ENCODE measurements around the gene FANCM.

DNA sequence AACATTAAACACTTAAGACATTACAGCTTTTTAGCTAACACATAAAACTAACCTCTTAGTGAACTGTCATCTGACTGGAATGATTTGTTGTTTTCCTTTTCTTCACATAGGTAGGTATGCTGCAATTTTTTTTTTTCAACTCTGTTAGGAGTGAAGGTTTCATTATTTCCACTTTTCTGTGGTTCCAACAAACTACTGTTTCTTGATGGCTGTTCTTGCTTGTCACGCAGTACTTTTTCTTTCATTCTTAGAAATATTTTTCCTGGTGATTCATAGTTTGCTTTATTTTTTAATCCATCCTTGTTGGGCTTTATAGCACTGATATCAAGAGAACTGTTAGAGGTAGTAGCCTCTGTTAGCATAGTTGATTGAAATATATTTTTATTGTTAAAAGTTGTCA lies 111.0 kb downstream of the FANCM start:
- TF ChIP-seq, protein P1, sequence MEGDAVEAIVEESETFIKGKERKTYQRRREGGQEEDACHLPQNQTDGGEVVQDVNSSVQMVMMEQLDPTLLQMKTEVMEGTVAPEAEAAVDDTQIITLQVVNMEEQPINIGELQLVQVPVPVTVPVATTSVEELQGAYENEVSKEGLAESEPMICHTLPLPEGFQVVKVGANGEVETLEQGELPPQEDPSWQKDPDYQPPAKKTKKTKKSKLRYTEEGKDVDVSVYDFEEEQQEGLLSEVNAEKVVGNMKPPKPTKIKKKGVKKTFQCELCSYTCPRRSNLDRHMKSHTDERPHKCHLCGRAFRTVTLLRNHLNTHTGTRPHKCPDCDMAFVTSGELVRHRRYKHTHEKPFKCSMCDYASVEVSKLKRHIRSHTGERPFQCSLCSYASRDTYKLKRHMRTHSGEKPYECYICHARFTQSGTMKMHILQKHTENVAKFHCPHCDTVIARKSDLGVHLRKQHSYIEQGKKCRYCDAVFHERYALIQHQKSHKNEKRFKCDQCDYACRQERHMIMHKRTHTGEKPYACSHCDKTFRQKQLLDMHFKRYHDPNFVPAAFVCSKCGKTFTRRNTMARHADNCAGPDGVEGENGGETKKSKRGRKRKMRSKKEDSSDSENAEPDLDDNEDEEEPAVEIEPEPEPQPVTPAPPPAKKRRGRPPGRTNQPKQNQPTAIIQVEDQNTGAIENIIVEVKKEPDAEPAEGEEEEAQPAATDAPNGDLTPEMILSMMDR (tag by site-specific recombination; IDR thresholded peaks at IDR 0.05) = no peak
- TF ChIP-seq ZNF133 (tag by site-specific recombination; IDR thresholded peaks at IDR 0.05) (no peak), ZBTB21 (tag by site-specific recombination; IDR thresholded peaks at IDR 0.05) (no peak), RBAK (tag by site-specific recombination; IDR thresholded peaks at IDR 0.05) (no peak), ZBTB7A (tag by site-specific recombination; IDR thresholded peaks at IDR 0.05; ENCODE audit: low read depth) (no peak)

All from HEK293 (cell line).